Progenitor cell of endocrine pancreas (in vitro differentiated cells): Measurements from ENCODE around the gene PCGF6. TPM values are rescaled to one million over a fixed set of nuclear protein-coding genes. Genes with fewer than 3 reads are reported as not detected.

Experiments used
- DNase-seq: peaks from one replicate; pipeline ENCODE4 v3.0.0; 2021; ENCODE audit warnings: low spot score; ENCODE audit not compliant: unreplicated experiment
- H3K27ac Mint-ChIP-seq: 2 replicates; pipeline ENCODE4 v1.8.0; 2021; ENCODE audit warnings: mild to moderate bottlenecking, moderate library complexity, mixed read lengths
- H3K27me3 Mint-ChIP-seq: 2 replicates; pipeline ENCODE4 v1.8.0; 2021; ENCODE audit warnings: mixed read lengths
- H3K36me3 Mint-ChIP-seq: 2 replicates; pipeline ENCODE4 v1.8.0; 2022; ENCODE audit warnings: mixed read lengths; ENCODE audit not compliant: insufficient read depth
- H3K4me1 Mint-ChIP-seq: 2 replicates; pipeline ENCODE4 v1.8.0; 2021; ENCODE audit warnings: low read depth, mixed read lengths
- H3K4me3 Mint-ChIP-seq: 2 replicates; pipeline ENCODE4 v1.8.0; 2021; ENCODE audit warnings: low read depth, mild to moderate bottlenecking, moderate library complexity, mixed read lengths
- H3K9me3 Mint-ChIP-seq: 2 replicates; pipeline ENCODE4 v1.8.0; 2021; ENCODE audit warnings: low read depth, mixed read lengths
- CTCF ChIP-seq: fragments of 200-600 bp; sonication (generic); IDR thresholded peaks from one replicate; pipeline ENCODE4 v1.5.0; 2021; ENCODE audit warnings: antibody characterized with exemption, mild to moderate bottlenecking; ENCODE audit not compliant: unreplicated experiment
- long read RNA-seq: library from polyadenylated mRNA; unstranded; transcript quantifications from one replicate; pipeline ENCODE4 v2.0.0, GENCODE V29; 2020
- total RNA-seq: library from RNA; stranded (reverse); gene quantifications from 2 replicates; pipeline ENCODE4 v1.2.1, GENCODE V29; 2021

PCGF6 gene
- total RNA-seq = 13.4 and 14.0 TPM in 2 replicates
- long read RNA-seq, transcript PCGF6-202 (10 exons, 2,230 nt) = major isoform, 33 of 58 reads
- long read RNA-seq, partial matches to known transcripts = 1 of 58 reads
- long read RNA-seq, other reads (novel, unspliced or antisense) = 20 of 58 reads

- Mint-ChIP-seq H3K9me3 (no peaks in the 10 kb centered on the region), H3K27ac (peak within 1 kb of the TSS; percentile 96), H3K27me3 (no peaks in the 10 kb centered on the region), H3K4me1 (no peaks in the 10 kb centered on the region), H3K36me3 (peaks cover 2% of the 10 kb centered on the region), H3K4me3 (peak within 1 kb of the TSS; percentile 89)
- peak; percentile 87 for DNase-seq
- peak; percentile 16 for TF ChIP-seq CTCF
Measured at GRCh38 chr10:103350517-103351260, at the start of gene PCGF6. Gene PCGF6, minus strand, starts transcription at chr10:103351140. Its CDS starts 74 bp downstream, at chr10:103351066.

- Mint-ChIP-seq H3K27me3 (no peaks in the 10 kb centered on the region), H3K4me1 (peaks cover 29% of the 10 kb centered on the region), H3K4me3 (peak overlapping the region; percentile 96), H3K9me3 (no peaks in the 10 kb centered on the region), H3K27ac (peak overlapping the region; percentile 98), H3K36me3 (peaks cover 14% of the 10 kb centered on the region)
- TF ChIP-seq CTCF = no peak
- no peak for DNase-seq
Measured at GRCh38 chr10:103397191-103397825, 46.4 kb upstream of the PCGF6 start.

GRCh38 chr10:103396789-103397087, 45.8 kb upstream of the PCGF6 start:
- Mint-ChIP-seq H3K9me3 (no peaks in the 10 kb centered on the region), H3K27me3 (no peaks in the 10 kb centered on the region), H3K4me1 (peaks cover 29% of the 10 kb centered on the region), H3K27ac (peak overlapping the region; percentile 98), H3K36me3 (peaks cover 15% of the 10 kb centered on the region), H3K4me3 (peak overlapping the region; percentile 96)
- TF ChIP-seq CTCF = no peak
- DNase-seq = no peak

GRCh38 chr10:103396067-103396788, 45.3 kb upstream of the PCGF6 start, which contains the start of the genes ATP5MK and PDCD11:
Gene ATP5MK, minus strand, starts transcription at chr10:103396475. Its CDS starts 4,018 bp downstream, at chr10:103392457.
Gene PDCD11, plus strand, starts transcription at chr10:103396626. Its CDS starts 1,801 bp downstream, at chr10:103398427.
- Mint-ChIP-seq H3K27ac (peak within 1 kb of the TSS; percentile 98), H3K27me3 (no peaks in the 10 kb centered on the region), H3K4me1 (peaks cover 29% of the 10 kb centered on the region), H3K4me3 (peak within 1 kb of the TSS; percentile 96), H3K36me3 (peaks cover 16% of the 10 kb centered on the region), H3K9me3 (no peaks in the 10 kb centered on the region)
- TF ChIP-seq CTCF = peak; percentile 26
- peak; percentile 91 for DNase-seq

GRCh38 chr10:103395754-103396066, 44.8 kb upstream of the PCGF6 start:
- no peak for TF ChIP-seq CTCF
- Mint-ChIP-seq H3K4me1 (peaks cover 29% of the 10 kb centered on the region), H3K36me3 (peaks cover 17% of the 10 kb centered on the region), H3K27ac (peak overlapping the region; percentile 98), H3K27me3 (no peaks in the 10 kb centered on the region), H3K9me3 (no peaks in the 10 kb centered on the region), H3K4me3 (peak overlapping the region; percentile 96)
- DNase-seq = no peak
